Measurements from ENCODE around the gene TUG1. TPM values are rescaled to one million over a fixed set of nuclear protein-coding genes. Genes with fewer than 3 reads are reported as not detected.

Gene TUG1
- total and polyA plus RNA-seq, 10 of the 15 experiments (the other 5 are each of a cell fraction or from before 2014, with no cell fraction given) = 19.3 to 116 (median 54.9) TPM

- intact Hi-C loops (cut with micrococcal nuclease; ENCODE audit: unreplicated experiment) = loop anchor here (10.0 kb wide), 1 partner anchor 288 kb away; no protein-coding TSS in a partner anchor
- no peaks in the 10 kb centered on the region for H3K4me1 ChIP-seq (ENCODE audit: control insufficient read depth, insufficient read depth, low read length)
- FAIRE-seq (no peak), DNase-seq (ENCODE audit: low read depth, low spot score) (no peak), ATAC-seq (no peak)
- no peak overlapping the region for H2AFZ ChIP-seq (ENCODE audit: control insufficient read depth, low read depth, low read length)
- POLR2A ChIA-PET = interaction anchor here (0.6 kb wide), 1 partner anchor 290 kb away, joined by 4 read pairs; no protein-coding TSS in a partner anchor
- H3K4me3 ChIP-seq = no peak overlapping the region
- CTCF ChIA-PET = interaction anchor here (0.6 to 1.2 kb wide), 8 partner anchors 22 to 285 kb away, joined by 3 to 14 read pairs (median 4); partner anchors contain the start of genes MORC2, SELENOM and TUG1
- H3K79me2 ChIP-seq (ENCODE audit: control insufficient read depth, insufficient read depth, low read length) = no peaks in the 10 kb centered on the region
- peaks cover 6 to 29% of the 10 kb centered on the region in 2 experiments for H3K36me3 ChIP-seq (ENCODE audit: control insufficient read depth in 2 of 2, insufficient read depth in 2 of 2, low read length in 1 of 2)
- no peaks in the 10 kb centered on the region for H4K20me1 ChIP-seq (ENCODE audit: control insufficient read depth, insufficient read depth)
- BruUV-seq (replicated peaks) = no TSS peak
- in situ Hi-C loops (cut with MboI) = no loop called here
- TF ChIP-seq FOS (IDR thresholded peaks at IDR 0.05; ENCODE audit: borderline replicate concordance, extremely low read depth, insufficient read length) (no peak), JUNB (IDR thresholded peaks at IDR 0.05) (no peak), IKZF1 (conservative IDR thresholded peaks at IDR 0.05) (no peak), ZNF207 (IDR thresholded peaks at IDR 0.05; ENCODE audit: borderline replicate concordance) (no peak)
- RAD21 ChIA-PET (ENCODE audit: unreplicated experiment) = interaction anchor here (2.6 kb wide), 1 partner anchor 138 kb away, joined by 16 read pairs; no protein-coding TSS in a partner anchor
- H3K4me2 ChIP-seq (ENCODE audit: control insufficient read depth, insufficient read depth) = no peak overlapping the region
- H3K9me3 ChIP-seq (replicated peaks; ENCODE audit: control insufficient read depth, insufficient read depth, low read length) = no peaks in the 10 kb centered on the region
- no peak overlapping the region for H3K9ac ChIP-seq (ENCODE audit: control insufficient read depth, insufficient read depth, low read length)
- no peak overlapping the region for H3K27ac ChIP-seq (ENCODE audit: control insufficient read depth, insufficient read depth)
- no peaks in the 10 kb centered on the region for H3K27me3 ChIP-seq (replicated peaks in 1 of 2; ENCODE audit: control insufficient read depth in 2 of 2, insufficient read depth in 2 of 2, low read length in 1 of 2)
- WGBS (ENCODE audit: insufficient coverage, insufficient replicate concordance, low lambda C conversion rate, missing lambda C conversion rate) = 75% methylated on average over 7 of the region's 7 CpGs
- SMC1A ChIA-PET (ENCODE audit: uncharacterized antibody, unreplicated experiment) = interaction anchor here (0.7 to 1.5 kb wide), 3 partner anchors 24 to 191 kb away, joined by 3 read pairs; no protein-coding TSS in a partner anchor
Observed at GRCh38 chr22:30946354-30946753, 22.7 kb upstream of the TUG1 start.

- H3K27me3 ChIP-seq (replicated peaks in 1 of 2; ENCODE audit: control insufficient read depth in 2 of 2, insufficient read depth in 2 of 2, low read length in 1 of 2) = no peaks in the 10 kb centered on the region
- no peak overlapping the region for H3K27ac ChIP-seq (ENCODE audit: control insufficient read depth, insufficient read depth)
- no peak overlapping the region for H3K4me2 ChIP-seq (ENCODE audit: control insufficient read depth, insufficient read depth)
- H3K36me3 ChIP-seq (ENCODE audit: control insufficient read depth in 2 of 2, insufficient read depth in 2 of 2, low read length in 1 of 2) = peaks cover 5 to 29% of the 10 kb centered on the region in 2 experiments
- FAIRE-seq (no peak), ATAC-seq (no peak), DNase-seq (ENCODE audit: low read depth, low spot score) (no peak)
- in situ Hi-C loops (cut with MboI) (no loop called here), intact Hi-C loops (cut with micrococcal nuclease; ENCODE audit: unreplicated experiment) (loop anchor here (10.0 kb wide), 1 partner anchor 288 kb away; no protein-coding TSS in a partner anchor)
- RAD21 ChIA-PET (ENCODE audit: unreplicated experiment) = interaction anchor here (2.6 kb wide), 1 partner anchor 137 kb away, joined by 16 read pairs; no protein-coding TSS in a partner anchor
- no peaks in the 10 kb centered on the region for H3K79me2 ChIP-seq (ENCODE audit: control insufficient read depth, insufficient read depth, low read length)
- no peaks in the 10 kb centered on the region for H3K4me1 ChIP-seq (ENCODE audit: control insufficient read depth, insufficient read depth, low read length)
- 89% methylated on average over 5 of the region's 5 CpGs for WGBS (ENCODE audit: insufficient coverage, insufficient replicate concordance, low lambda C conversion rate, missing lambda C conversion rate)
- SMC1A ChIA-PET (ENCODE audit: uncharacterized antibody, unreplicated experiment) = interaction anchor here (0.8 to 1.5 kb wide), 2 partner anchors 25 to 138 kb away, joined by 3 read pairs; no protein-coding TSS in a partner anchor
- CTCF ChIA-PET = interaction anchor here (0.6 to 1.2 kb wide), 7 partner anchors 21 to 285 kb away, joined by 3 to 14 read pairs (median 3); partner anchors contain the start of genes MORC2, SELENOM and TUG1
- TF ChIP-seq ZZZ3 (IDR thresholded peaks at IDR 0.05; ENCODE audit: control insufficient read depth, insufficient read length, low read depth) = no peak
- no peak for TF ChIP-seq BMI1 (IDR thresholded peaks at IDR 0.05; ENCODE audit: borderline replicate concordance)
- no peak for TF ChIP-seq TARDBP (IDR thresholded peaks at IDR 0.05; ENCODE audit: borderline replicate concordance)
- no peak for TF ChIP-seq FOXK2 (IDR thresholded peaks at IDR 0.05)
- TF ChIP-seq CEBPB (IDR thresholded peaks at IDR 0.05; ENCODE audit: borderline replicate concordance in 1 of 2, low read depth in 2 of 2, low read length in 2 of 2) = no peak
- TF ChIP-seq CTCF (IDR thresholded peaks at IDR 0.05 in 2 of 3, conservative IDR thresholded peaks at IDR 0.05 in 1 of 3; ENCODE audit: control insufficient read depth in 2 of 3, extremely low read depth in 1 of 3, insufficient read depth in 1 of 3, low read depth in 3 of 3, low read length in 3 of 3) = no peak
- TF ChIP-seq SMAD5 (IDR thresholded peaks at IDR 0.05; ENCODE audit: low read depth) = no peak
- no peak for TF ChIP-seq ATF3 (IDR thresholded peaks at IDR 0.05; ENCODE audit: borderline replicate concordance, extremely low read depth, low read depth, low read length)
- no peak for TF ChIP-seq SREBF2 (IDR thresholded peaks at IDR 0.05; ENCODE audit: low read length)
- BruUV-seq (replicated peaks) = no TSS peak
- no peak overlapping the region for H2AFZ ChIP-seq (ENCODE audit: control insufficient read depth, low read depth, low read length)
- H3K9ac ChIP-seq (ENCODE audit: control insufficient read depth, insufficient read depth, low read length) = no peak overlapping the region
- POLR2A ChIA-PET = no interaction called here
- H3K9me3 ChIP-seq (replicated peaks; ENCODE audit: control insufficient read depth, insufficient read depth, low read length) = no peaks in the 10 kb centered on the region
- no peak overlapping the region for H3K4me3 ChIP-seq
- H4K20me1 ChIP-seq (ENCODE audit: control insufficient read depth, insufficient read depth) = no peaks in the 10 kb centered on the region
Observed at GRCh38 chr22:30947173-30947815, 21.8 kb upstream of the TUG1 start.
